ES-I3 (cell line): ENCODE results near the gene DNER.

Experiments
- H3K36me3 ChIP-seq: 2 replicates; pipeline ENCODE4 v1.6.1; 2013; ENCODE audit warnings: mild to moderate bottlenecking, low read length, control low read depth, moderate library complexity; ENCODE audit not compliant: insufficient read depth
- H3K4me1 ChIP-seq: 2 replicates; pipeline ENCODE4 v1.6.1; 2013; ENCODE audit warnings: mild to moderate bottlenecking, control low read depth, low read length; ENCODE audit not compliant: insufficient read depth
- H3K9ac ChIP-seq: 2 replicates; pipeline ENCODE4 v1.6.1; 2013; ENCODE audit warnings: low read depth, mild to moderate bottlenecking, low read length, moderate library complexity
- H3K9me3 ChIP-seq: 2 replicates; pipeline ENCODE4 v1.6.1; 2013; ENCODE audit warnings: mild to moderate bottlenecking, low read length, moderate library complexity; ENCODE audit not compliant: control insufficient read depth, insufficient read depth

Gene DNER

GRCh38 chr2:229564300-229564907 lies 150.0 kb downstream of the DNER start:
- H3K36me3 ChIP-seq = no peaks in the 10 kb centered on the region
- H3K4me1 ChIP-seq = no peaks in the 10 kb centered on the region
- no peak overlapping the region for H3K9ac ChIP-seq
- no peaks in the 10 kb centered on the region for H3K9me3 ChIP-seq

GRCh38 chr2:229563388-229563787 lies 151.0 kb downstream of the DNER start:
- H3K9ac ChIP-seq = no peak overlapping the region
- no peaks in the 10 kb centered on the region for H3K36me3 ChIP-seq
- no peaks in the 10 kb centered on the region for H3K9me3 ChIP-seq
- no peaks in the 10 kb centered on the region for H3K4me1 ChIP-seq

GRCh38 chr2:229562472-229563127 lies 151.8 kb downstream of the DNER start:
- H3K36me3 ChIP-seq = no peaks in the 10 kb centered on the region
- H3K9ac ChIP-seq = no peak overlapping the region
- no peaks in the 10 kb centered on the region for H3K9me3 ChIP-seq
- no peaks in the 10 kb centered on the region for H3K4me1 ChIP-seq

- Histone ChIP-seq H3K9ac (no peak overlapping the region), H3K36me3 (no peaks in the 10 kb centered on the region), H3K9me3 (no peaks in the 10 kb centered on the region), H3K4me1 (no peaks in the 10 kb centered on the region)
Observed at GRCh38 chr2:229559986-229560385, 154.4 kb downstream of the DNER start.

- H3K4me1 ChIP-seq = no peaks in the 10 kb centered on the region
- H3K9me3 ChIP-seq = no peaks in the 10 kb centered on the region
- H3K36me3 ChIP-seq = no peaks in the 10 kb centered on the region
- no peak overlapping the region for H3K9ac ChIP-seq
Observed at GRCh38 chr2:229553091-229553490, 161.3 kb downstream of the DNER start.

- Histone ChIP-seq H3K9me3 (no peaks in the 10 kb centered on the region), H3K9ac (no peak overlapping the region), H3K4me1 (no peaks in the 10 kb centered on the region; the same call in 1 of the 2 replicates), H3K36me3 (no peaks in the 10 kb centered on the region)
Observed at GRCh38 chr2:229543176-229543873, 171.0 kb downstream of the DNER start.

- Histone ChIP-seq H3K36me3 (no peaks in the 10 kb centered on the region), H3K9ac (no peak overlapping the region), H3K9me3 (no peaks in the 10 kb centered on the region), H3K4me1 (no peaks in the 10 kb centered on the region; the same call in 1 of the 2 replicates)
Observed at GRCh38 chr2:229539628-229540027, 174.7 kb downstream of the DNER start.

- Histone ChIP-seq H3K36me3 (no peaks in the 10 kb centered on the region), H3K9me3 (no peaks in the 10 kb centered on the region), H3K4me1 (no peaks in the 10 kb centered on the region), H3K9ac (no peak overlapping the region)
Observed at GRCh38 chr2:229531594-229531993, 182.8 kb downstream of the DNER start.

GRCh38 chr2:229530434-229530833 lies 183.9 kb downstream of the DNER start:
- H3K36me3 ChIP-seq = no peaks in the 10 kb centered on the region
- H3K9me3 ChIP-seq = no peaks in the 10 kb centered on the region
- H3K9ac ChIP-seq = no peak overlapping the region
- H3K4me1 ChIP-seq = no peaks in the 10 kb centered on the region

- Histone ChIP-seq H3K9ac (no peak overlapping the region), H3K4me1 (no peaks in the 10 kb centered on the region), H3K9me3 (no peaks in the 10 kb centered on the region), H3K36me3 (no peaks in the 10 kb centered on the region)
Observed at GRCh38 chr2:229528846-229529245, 185.5 kb downstream of the DNER start.

- H3K9ac ChIP-seq = no peak overlapping the region
- H3K4me1 ChIP-seq = no peaks in the 10 kb centered on the region
- H3K36me3 ChIP-seq = no peaks in the 10 kb centered on the region
- no peaks in the 10 kb centered on the region for H3K9me3 ChIP-seq
Observed at GRCh38 chr2:229526951-229527350, 187.4 kb downstream of the DNER start.

- peaks cover 4% of the 10 kb centered on the region; the same call in 1 of the 2 replicates for H3K4me1 ChIP-seq
- no peaks in the 10 kb centered on the region for H3K36me3 ChIP-seq
- no peaks in the 10 kb centered on the region for H3K9me3 ChIP-seq
- H3K9ac ChIP-seq = no peak overlapping the region
Observed at GRCh38 chr2:229524799-229525198, 189.6 kb downstream of the DNER start.

- no peaks in the 10 kb centered on the region for H3K9me3 ChIP-seq
- peaks cover 9% of the 10 kb centered on the region for H3K4me1 ChIP-seq
- no peaks in the 10 kb centered on the region for H3K36me3 ChIP-seq
- H3K9ac ChIP-seq = no peak overlapping the region
Observed at GRCh38 chr2:229523663-229524062, 190.7 kb downstream of the DNER start.

- peaks cover 9% of the 10 kb centered on the region for H3K4me1 ChIP-seq
- no peaks in the 10 kb centered on the region for H3K36me3 ChIP-seq
- no peaks in the 10 kb centered on the region for H3K9me3 ChIP-seq
- no peak overlapping the region for H3K9ac ChIP-seq
Observed at GRCh38 chr2:229521576-229521975, 192.8 kb downstream of the DNER start.

GRCh38 chr2:229520691-229521096 lies 193.7 kb downstream of the DNER start:
- Histone ChIP-seq H3K36me3 (no peaks in the 10 kb centered on the region), H3K9me3 (no peaks in the 10 kb centered on the region), H3K4me1 (peaks cover 9% of the 10 kb centered on the region), H3K9ac (no peak overlapping the region)
